ENCODE measurements around the gene WDR27.

Gene WDR27

DNA sequence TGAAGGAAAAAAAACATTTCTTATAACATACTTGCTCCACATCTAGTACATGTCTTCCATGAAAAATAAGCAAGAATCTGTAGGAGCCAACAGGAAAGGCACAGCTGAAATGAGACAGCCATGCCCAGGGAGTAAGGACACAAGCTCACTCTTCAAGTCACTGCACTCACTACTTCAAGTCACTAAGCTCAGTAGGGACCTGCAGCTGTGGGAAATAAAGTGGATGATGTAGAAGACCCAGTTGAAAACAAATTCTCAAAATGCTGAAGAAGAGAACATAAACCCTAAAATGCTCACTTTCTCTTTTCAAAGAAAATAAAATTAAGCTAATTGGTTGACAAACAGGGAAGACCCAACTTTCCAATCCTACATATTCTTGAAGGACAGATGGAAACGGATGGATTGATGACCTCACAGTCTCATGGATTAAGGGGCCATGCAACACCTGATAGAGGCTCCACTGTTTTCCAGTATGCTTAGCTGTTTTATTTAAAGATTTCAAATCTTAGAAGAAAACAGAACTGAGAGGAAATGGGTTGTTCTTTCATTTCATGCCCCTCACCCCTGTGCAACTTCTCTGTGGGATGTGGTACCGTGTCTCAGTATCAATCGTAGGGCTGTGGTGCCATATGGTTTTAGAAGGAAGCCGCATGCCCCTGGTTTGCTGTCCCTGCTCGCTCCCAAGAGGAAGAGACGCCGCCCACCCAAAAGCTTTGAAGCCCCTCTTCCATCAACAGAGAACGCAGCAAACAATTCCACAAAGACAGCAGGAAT is 133.3 kb downstream of the WDR27 start:
- H3K27me3 ChIP-seq (ENCODE audit: insufficient read depth, low read length) = no peaks in the 10 kb centered on the region
- peaks cover 4% of the 10 kb centered on the region for H3K36me3 ChIP-seq (ENCODE audit: insufficient read depth, low read length)
- peaks cover 2% of the 10 kb centered on the region for H3K9me3 ChIP-seq (ENCODE audit: low read length)
- no peak overlapping the region for H3K4me3 ChIP-seq (ENCODE audit: low read length)
- H2AFZ ChIP-seq (ENCODE audit: low read depth, low read length) = no peak overlapping the region
- no peaks in the 10 kb centered on the region for H3K4me1 ChIP-seq (ENCODE audit: insufficient read depth, low read length)

DNA sequence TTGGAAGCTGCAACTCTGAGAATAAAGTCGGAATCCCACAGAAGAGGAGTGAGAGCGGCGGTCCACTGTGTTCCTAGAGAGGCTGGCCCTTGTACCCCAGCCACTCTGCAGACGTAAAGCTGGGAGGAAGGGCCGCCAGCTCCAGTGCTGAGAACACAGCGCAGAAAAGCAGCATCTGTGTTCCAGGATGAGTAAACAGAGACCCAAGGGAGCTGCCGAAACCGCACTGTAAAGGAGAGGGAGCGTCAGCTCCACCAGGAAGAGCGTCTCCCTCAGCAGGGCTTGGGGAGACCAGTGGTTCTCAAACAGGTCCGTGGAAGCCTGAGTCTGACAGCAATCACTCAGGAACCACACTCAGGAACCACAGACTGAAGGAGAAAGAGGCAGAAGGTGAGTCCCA is 134.0 kb downstream of the WDR27 start:
- H3K4me1 ChIP-seq (ENCODE audit: insufficient read depth, low read length) = no peaks in the 10 kb centered on the region
- H3K27me3 ChIP-seq (ENCODE audit: insufficient read depth, low read length) = no peaks in the 10 kb centered on the region
- peaks cover 2% of the 10 kb centered on the region for H3K9me3 ChIP-seq (ENCODE audit: low read length)
- H3K4me3 ChIP-seq (ENCODE audit: low read length) = no peak overlapping the region
- H3K36me3 ChIP-seq (ENCODE audit: insufficient read depth, low read length) = peaks cover 4% of the 10 kb centered on the region
- H2AFZ ChIP-seq (ENCODE audit: low read depth, low read length) = no peak overlapping the region

DNA sequence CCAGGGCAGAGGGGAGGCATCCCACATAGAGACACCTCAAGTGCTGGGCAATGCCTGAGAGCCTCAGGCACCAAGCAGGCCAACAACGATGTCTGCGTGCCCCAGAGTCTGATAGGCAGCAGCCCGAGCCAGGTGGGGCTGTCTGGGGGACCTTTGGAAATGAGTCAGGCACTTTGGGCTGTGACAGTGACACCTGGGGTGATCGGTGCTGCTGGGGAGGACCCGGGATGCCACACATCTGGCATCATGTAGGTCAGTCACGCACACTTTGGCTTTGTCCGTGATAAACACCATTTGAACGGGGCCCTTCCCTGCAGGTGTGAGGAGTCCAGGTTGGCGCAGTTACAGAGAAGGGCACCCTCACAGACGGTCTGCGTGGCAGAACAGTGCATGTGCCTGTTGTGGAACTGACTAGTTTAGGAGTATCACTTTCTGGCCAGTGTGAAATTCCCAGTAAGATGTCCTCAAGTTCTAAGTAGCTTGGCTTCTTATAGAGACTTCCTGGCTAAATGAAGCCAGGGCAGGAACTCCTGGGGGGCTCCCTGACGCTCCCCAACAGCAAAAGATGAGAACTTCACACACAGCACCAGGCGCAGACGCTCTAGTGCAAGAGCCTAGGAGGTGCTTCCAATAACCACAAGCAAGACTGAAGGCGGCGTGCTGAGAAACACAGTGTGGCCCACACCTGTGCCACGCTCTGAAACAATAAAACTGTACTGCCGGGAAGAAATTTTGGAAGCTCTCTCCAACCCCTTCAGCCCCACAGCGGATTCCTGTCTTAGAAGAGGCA is 134.7 kb downstream of the WDR27 start:
- H2AFZ ChIP-seq (ENCODE audit: low read depth, low read length) = no peak overlapping the region
- H3K9me3 ChIP-seq (ENCODE audit: low read length) = peaks cover 2% of the 10 kb centered on the region
- no peaks in the 10 kb centered on the region for H3K4me1 ChIP-seq (ENCODE audit: insufficient read depth, low read length)
- H3K36me3 ChIP-seq (ENCODE audit: insufficient read depth, low read length) = peaks cover 4% of the 10 kb centered on the region
- no peak overlapping the region for H3K4me3 ChIP-seq (ENCODE audit: low read length)
- H3K27me3 ChIP-seq (ENCODE audit: insufficient read depth, low read length) = no peaks in the 10 kb centered on the region

DNA sequence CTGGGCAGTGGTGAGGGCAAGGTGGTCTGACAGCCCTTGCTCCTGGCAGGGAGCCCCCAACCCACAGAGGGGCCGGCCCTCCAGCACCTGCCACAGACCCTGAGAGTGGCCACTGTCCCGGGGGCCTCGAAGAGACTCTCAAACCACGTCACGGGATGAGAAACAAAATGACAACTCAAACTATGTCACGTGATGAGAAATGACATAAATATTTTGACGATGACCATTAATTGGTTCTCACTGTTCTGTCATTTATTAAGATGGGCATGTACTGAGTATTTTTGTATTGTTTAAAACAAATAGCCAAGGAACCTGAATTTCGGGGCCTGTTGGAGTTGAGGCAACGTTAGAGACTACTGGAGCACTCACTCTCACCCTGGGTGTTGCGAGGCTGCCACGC is 135.5 kb downstream of the WDR27 start:
- Histone ChIP-seq H3K27me3 (ENCODE audit: insufficient read depth, low read length) (no peaks in the 10 kb centered on the region), H3K36me3 (ENCODE audit: insufficient read depth, low read length) (peaks cover 4% of the 10 kb centered on the region), H2AFZ (ENCODE audit: low read depth, low read length) (no peak overlapping the region), H3K4me1 (ENCODE audit: insufficient read depth, low read length) (no peaks in the 10 kb centered on the region), H3K9me3 (ENCODE audit: low read length) (peaks cover 2% of the 10 kb centered on the region), H3K4me3 (ENCODE audit: low read length) (no peak overlapping the region)

DNA sequence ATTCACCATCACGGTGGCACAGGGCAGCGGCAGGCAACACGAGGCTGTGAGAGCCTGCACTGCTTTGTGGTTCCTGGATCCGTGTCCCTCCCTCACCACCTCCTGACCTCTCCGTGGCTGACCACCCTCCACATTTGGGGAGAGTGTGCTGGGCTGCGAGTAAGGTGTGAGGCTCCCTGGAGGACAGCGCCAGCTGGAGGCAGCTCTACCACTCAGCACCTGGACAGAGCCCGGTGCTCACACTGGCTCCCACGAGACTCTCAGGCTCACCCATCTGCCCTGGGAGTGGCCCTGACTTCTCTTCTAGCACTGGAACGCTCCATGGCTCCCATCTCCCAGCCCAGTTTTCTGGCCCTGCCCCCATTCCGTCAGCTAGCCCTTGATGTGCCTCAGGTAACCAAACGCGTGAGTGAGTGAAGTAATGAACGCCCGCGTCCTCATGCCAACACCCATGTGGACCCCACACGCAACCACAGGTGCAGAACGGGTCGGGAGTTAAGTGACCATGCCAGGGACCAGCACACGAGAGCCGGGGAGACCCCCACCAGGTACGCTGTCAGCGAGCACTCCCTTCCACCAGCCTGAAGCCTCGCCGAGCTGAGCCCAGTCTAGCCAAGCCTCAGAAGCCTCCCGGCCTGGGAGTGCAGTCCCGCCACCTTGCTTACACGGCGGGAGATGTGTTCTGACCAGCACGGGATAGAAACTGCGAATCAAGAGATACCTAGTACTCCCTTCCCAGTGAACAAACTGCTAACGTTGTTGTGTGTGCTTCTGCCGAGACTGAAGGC is 137.2 kb downstream of the WDR27 start:
- no peak overlapping the region for H2AFZ ChIP-seq (ENCODE audit: low read depth, low read length)
- H3K27me3 ChIP-seq (ENCODE audit: insufficient read depth, low read length) = no peaks in the 10 kb centered on the region
- no peak overlapping the region for H3K4me3 ChIP-seq (ENCODE audit: low read length)
- peaks cover 2% of the 10 kb centered on the region for H3K36me3 ChIP-seq (ENCODE audit: insufficient read depth, low read length)
- H3K4me1 ChIP-seq (ENCODE audit: insufficient read depth, low read length) = no peaks in the 10 kb centered on the region
- no peaks in the 10 kb centered on the region for H3K9me3 ChIP-seq (ENCODE audit: low read length)

DNA sequence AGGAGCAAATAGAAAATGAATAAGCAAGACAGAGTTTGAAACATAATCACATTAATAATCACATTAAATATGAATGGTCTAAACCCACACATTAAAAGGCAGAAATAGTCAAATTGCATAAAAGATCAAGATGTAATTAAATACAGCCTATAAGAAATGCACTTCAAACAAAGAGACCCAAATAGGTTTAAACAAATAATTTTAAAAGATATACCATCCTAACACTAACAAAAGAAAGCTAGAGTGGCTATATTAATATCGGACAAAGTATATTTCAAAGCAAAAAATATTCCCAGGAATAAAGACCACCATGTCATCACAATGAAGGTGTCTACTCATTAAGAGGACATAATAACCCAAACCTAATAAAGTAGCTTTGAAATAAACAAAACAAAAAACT is 140.2 kb downstream of the WDR27 start:
- Histone ChIP-seq H3K4me3 (ENCODE audit: low read length) (no peak overlapping the region), H2AFZ (ENCODE audit: low read depth, low read length) (no peak overlapping the region), H3K9me3 (ENCODE audit: low read length) (no peaks in the 10 kb centered on the region), H3K4me1 (ENCODE audit: insufficient read depth, low read length) (no peaks in the 10 kb centered on the region), H3K36me3 (ENCODE audit: insufficient read depth, low read length) (peaks cover 9% of the 10 kb centered on the region), H3K27me3 (ENCODE audit: insufficient read depth, low read length) (no peaks in the 10 kb centered on the region)

DNA sequence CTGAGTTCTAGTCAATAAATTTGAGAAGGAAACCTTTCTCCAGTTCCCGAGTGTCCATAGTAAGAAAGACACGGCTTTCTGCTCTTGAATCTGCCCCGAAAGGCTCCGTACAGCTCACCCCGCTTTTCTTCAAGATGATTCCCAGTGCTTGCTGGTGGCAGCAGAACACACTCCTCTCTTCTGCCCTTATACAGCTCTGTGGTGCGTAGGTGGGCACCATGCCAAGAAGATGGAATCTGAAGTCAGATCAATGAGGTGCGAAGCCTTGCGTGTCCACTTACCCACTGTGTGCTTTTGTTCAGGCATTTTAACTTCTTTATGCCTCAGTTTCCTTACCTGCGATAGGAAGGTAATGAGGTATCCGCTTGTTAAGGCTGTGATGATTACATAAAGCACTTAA is 142.2 kb downstream of the WDR27 start:
- no peaks in the 10 kb centered on the region for H3K9me3 ChIP-seq (ENCODE audit: low read length)
- H3K4me1 ChIP-seq (ENCODE audit: insufficient read depth, low read length) = no peaks in the 10 kb centered on the region
- H3K27me3 ChIP-seq (ENCODE audit: insufficient read depth, low read length) = no peaks in the 10 kb centered on the region
- H2AFZ ChIP-seq (ENCODE audit: low read depth, low read length) = no peak overlapping the region
- H3K36me3 ChIP-seq (ENCODE audit: insufficient read depth, low read length) = peaks cover 9% of the 10 kb centered on the region
- H3K4me3 ChIP-seq (ENCODE audit: low read length) = no peak overlapping the region

DNA sequence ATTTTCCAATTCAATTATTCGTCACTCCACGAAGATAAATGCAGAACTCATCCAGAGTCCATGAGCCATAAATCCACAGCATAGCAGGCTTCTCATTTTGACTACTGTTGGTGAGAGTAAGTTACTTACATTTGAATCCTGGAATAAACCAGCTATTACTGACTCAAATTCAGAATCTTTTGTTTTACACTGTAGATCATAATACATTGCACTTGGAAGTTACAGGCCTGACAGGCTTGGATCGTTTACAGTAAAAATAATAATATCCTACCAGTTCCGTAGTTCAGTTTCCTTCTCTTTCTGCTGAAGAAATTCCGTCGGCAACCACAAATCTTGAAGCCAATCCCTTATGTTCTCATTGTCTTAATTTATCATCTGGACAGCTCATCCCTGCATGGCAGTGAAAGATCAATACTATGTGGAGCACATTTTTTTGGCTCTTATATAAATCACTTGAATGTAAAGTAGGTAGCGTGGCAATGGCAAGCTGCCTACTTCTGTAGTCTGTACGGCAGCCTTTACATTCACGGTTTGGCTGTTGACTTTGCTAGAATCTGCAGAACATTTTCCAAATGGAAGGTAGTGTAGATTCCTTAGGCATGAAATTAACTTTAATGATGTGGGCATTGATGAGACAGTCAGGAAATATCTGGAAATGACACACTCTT is 142.9 kb downstream of the WDR27 start:
- Histone ChIP-seq H2AFZ (ENCODE audit: low read depth, low read length) (no peak overlapping the region), H3K36me3 (ENCODE audit: insufficient read depth, low read length) (peaks cover 9% of the 10 kb centered on the region), H3K4me1 (ENCODE audit: insufficient read depth, low read length) (no peaks in the 10 kb centered on the region), H3K27me3 (ENCODE audit: insufficient read depth, low read length) (no peaks in the 10 kb centered on the region), H3K9me3 (ENCODE audit: low read length) (no peaks in the 10 kb centered on the region), H3K4me3 (ENCODE audit: low read length) (no peak overlapping the region)

DNA sequence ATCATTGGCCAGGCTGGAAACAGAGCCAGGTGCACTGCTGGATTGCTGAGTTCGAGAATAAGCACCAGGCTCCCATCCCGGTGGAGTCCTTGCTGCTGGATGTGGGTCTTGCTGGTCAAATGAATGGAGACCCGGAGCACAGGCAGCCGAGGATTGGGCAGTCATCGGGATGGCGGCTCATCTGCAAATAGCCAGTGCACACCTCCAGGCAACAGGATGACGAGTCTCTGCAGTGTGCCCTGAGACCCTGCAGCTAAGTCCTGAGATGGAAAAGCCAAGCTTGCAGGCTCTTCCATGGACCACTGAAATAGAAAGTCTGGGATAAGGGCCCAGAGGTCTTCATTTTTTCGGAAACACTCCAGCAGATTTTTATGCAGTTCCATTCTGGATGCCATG is 143.5 kb downstream of the WDR27 start:
- H2AFZ ChIP-seq (ENCODE audit: low read depth, low read length) = no peak overlapping the region
- H3K36me3 ChIP-seq (ENCODE audit: insufficient read depth, low read length) = peaks cover 9% of the 10 kb centered on the region
- no peaks in the 10 kb centered on the region for H3K4me1 ChIP-seq (ENCODE audit: insufficient read depth, low read length)
- no peaks in the 10 kb centered on the region for H3K27me3 ChIP-seq (ENCODE audit: insufficient read depth, low read length)
- no peak overlapping the region for H3K4me3 ChIP-seq (ENCODE audit: low read length)
- no peaks in the 10 kb centered on the region for H3K9me3 ChIP-seq (ENCODE audit: low read length)

DNA sequence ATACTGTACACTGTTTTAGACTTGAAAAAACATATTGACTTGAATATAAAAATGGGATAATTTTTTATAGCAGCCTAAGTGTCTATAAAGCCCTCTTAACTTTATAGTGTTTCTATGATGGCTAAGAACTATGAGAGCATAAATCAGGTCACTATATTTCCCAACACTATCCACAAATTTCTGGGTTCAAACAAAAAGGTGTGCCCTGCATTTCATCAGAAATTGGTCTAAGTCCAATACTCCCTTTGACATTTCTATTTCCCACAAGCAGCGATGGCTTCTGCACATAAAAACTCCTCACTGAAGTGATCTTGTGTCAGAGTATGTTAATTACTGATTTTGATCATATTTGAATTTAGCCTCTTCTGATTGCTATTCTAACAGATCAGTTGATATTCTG is 143.9 kb downstream of the WDR27 start:
- Histone ChIP-seq H3K27me3 (ENCODE audit: insufficient read depth, low read length) (no peaks in the 10 kb centered on the region), H2AFZ (ENCODE audit: low read depth, low read length) (no peak overlapping the region), H3K4me1 (ENCODE audit: insufficient read depth, low read length) (no peaks in the 10 kb centered on the region), H3K36me3 (ENCODE audit: insufficient read depth, low read length) (peaks cover 9% of the 10 kb centered on the region), H3K4me3 (ENCODE audit: low read length) (no peak overlapping the region), H3K9me3 (ENCODE audit: low read length) (no peaks in the 10 kb centered on the region)

DNA sequence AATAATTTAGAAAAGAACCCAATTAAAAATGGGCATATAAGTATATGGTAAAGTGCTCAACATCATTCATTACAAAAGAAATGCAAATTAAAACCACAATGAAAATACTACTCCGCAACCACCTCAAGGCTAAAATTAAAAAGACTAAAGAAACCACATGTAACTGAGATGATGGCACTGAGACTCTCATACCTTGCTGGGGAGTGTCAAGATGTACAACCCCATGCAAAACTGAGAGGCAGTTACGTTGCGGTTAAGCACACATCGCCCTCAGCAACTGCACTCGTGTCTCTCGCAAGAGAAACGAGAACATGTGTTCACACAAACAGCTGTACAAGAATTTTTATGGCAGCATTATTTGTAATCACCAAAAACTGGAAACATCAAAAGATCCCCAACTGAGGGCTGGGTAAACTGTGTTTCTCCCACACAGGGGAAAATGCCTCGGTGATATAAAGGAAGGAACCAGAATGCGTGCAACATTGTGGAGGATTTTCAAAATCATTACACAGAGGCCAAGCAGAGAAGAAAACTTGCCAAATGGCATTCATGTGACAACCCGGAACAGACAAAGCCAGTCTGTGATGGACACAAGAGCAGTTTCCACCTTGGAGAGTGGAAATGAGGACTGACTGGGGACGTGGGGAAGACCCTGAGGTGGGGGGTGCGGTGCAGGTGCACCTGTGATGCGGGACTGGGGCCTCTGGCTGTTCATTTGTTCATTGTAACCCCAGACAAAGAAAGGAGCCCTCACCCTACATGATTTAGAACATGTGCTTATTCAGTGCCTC is 144.9 kb downstream of the WDR27 start:
- Histone ChIP-seq H3K27me3 (ENCODE audit: insufficient read depth, low read length) (no peaks in the 10 kb centered on the region), H2AFZ (ENCODE audit: low read depth, low read length) (no peak overlapping the region), H3K9me3 (ENCODE audit: low read length) (no peaks in the 10 kb centered on the region), H3K36me3 (ENCODE audit: insufficient read depth, low read length) (peaks cover 9% of the 10 kb centered on the region), H3K4me1 (ENCODE audit: insufficient read depth, low read length) (no peaks in the 10 kb centered on the region), H3K4me3 (ENCODE audit: low read length) (no peak overlapping the region)

DNA sequence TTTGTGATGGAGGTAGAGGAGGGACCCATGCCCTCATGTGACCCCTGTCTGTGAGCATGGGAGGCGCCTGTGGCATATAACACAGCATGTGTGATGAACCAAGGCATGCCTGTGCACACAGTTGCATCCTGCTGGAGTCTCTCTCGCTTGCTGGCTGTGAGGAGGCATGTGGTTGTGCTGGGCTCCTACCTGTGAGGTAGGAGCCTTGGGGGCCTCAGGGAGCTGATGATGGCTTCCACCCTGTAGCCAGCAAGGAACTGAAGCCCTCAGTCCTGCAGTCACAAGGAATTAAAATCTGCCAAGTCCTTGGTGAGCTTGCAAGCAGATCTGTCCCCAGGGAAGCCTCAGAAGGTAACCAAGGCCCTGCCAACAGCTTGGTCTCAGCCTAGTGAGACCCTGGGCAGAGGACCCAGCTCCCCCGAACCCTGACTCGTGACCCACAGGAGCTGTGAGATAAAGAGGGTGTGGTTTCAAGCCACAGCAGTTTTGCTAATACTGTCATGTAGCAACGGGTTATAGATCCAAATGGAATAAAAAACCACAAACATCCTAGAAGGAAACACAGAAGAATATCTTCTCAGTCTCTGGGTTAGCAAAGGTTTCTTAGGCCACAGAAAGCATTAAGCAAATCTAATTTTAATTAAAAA is 145.7 kb downstream of the WDR27 start:
- H3K9me3 ChIP-seq (ENCODE audit: low read length) = no peaks in the 10 kb centered on the region
- no peaks in the 10 kb centered on the region for H3K27me3 ChIP-seq (ENCODE audit: insufficient read depth, low read length)
- no peak overlapping the region for H2AFZ ChIP-seq (ENCODE audit: low read depth, low read length)
- no peak overlapping the region for H3K4me3 ChIP-seq (ENCODE audit: low read length)
- peaks cover 9% of the 10 kb centered on the region for H3K36me3 ChIP-seq (ENCODE audit: insufficient read depth, low read length)
- H3K4me1 ChIP-seq (ENCODE audit: insufficient read depth, low read length) = no peaks in the 10 kb centered on the region
